Neuronal stem cell (in vitro differentiated cells): ENCODE data around the gene LRP10.

ENCODE experiments used
- DNase-seq: peaks from one replicate; pipeline ENCODE4 v3.0.0-alpha.2; 2013; ENCODE audit warnings: low spot score
- H2AFZ ChIP-seq: one replicate; pipeline ENCODE4 v1.6.1; 2013; ENCODE audit warnings: mild to moderate bottlenecking, low read length, inconsistent platforms
- H2AK5ac ChIP-seq: 2 replicates; pipeline ENCODE4 v1.6.1; 2013; ENCODE audit warnings: low read depth, mild to moderate bottlenecking, inconsistent platforms, low read length, moderate library complexity, mixed read lengths
- H2BK120ac ChIP-seq: 2 replicates; pipeline ENCODE4 v1.6.1; 2013; ENCODE audit warnings: low read depth, mild to moderate bottlenecking, inconsistent platforms, low read length, moderate library complexity, mixed read lengths
- H2BK12ac ChIP-seq: one replicate; pipeline ENCODE4 v1.6.1; 2013; ENCODE audit warnings: low read length, inconsistent platforms
- H2BK15ac ChIP-seq: 2 replicates; pipeline ENCODE4 v1.6.1; 2013; ENCODE audit warnings: mild to moderate bottlenecking, low read length, inconsistent platforms, mixed read lengths
- H2BK5ac ChIP-seq: one replicate; pipeline ENCODE4 v1.6.1; 2013; ENCODE audit warnings: inconsistent platforms, mild to moderate bottlenecking, low read length, moderate library complexity
- H3K14ac ChIP-seq: one replicate; pipeline ENCODE4 v1.6.1; 2013; ENCODE audit warnings: low read length, inconsistent platforms
- H3K18ac ChIP-seq: 2 replicates; pipeline ENCODE4 v1.6.1; 2013; ENCODE audit warnings: low read length, inconsistent platforms
- H3K23ac ChIP-seq: 2 replicates; pipeline ENCODE4 v1.6.1; 2013; ENCODE audit warnings: low read depth, mild to moderate bottlenecking, mixed read lengths, low read length, inconsistent platforms; ENCODE audit not compliant: poor library complexity
- H3K27ac ChIP-seq: replicated peaks from 3 replicates; pipeline ENCODE4 v1.5.1; 2013; ENCODE audit warnings: low read length, inconsistent platforms
- H3K27me3 ChIP-seq, 3 experiments: 2 replicates each; pipeline ENCODE4 v1.6.1; 2013; ENCODE audit warnings: low read length in 3 of 3, mild to moderate bottlenecking in 2 of 3, inconsistent platforms in 1 of 3, low read depth in 1 of 3, mixed read lengths in 1 of 3, moderate library complexity in 1 of 3; ENCODE audit not compliant: control insufficient read depth in 3 of 3, insufficient read depth in 3 of 3
- H3K36me3 ChIP-seq, 2 donors: replicated peaks in 1 of 2; 2 replicates each; pipeline ENCODE4 v1.6.1; 2013; ENCODE audit warnings: low read length in 2 of 2; ENCODE audit not compliant: control insufficient read depth in 2 of 2, insufficient read depth in 2 of 2
- H3K4ac ChIP-seq: 2 replicates; pipeline ENCODE4 v1.6.1; 2013; ENCODE audit warnings: inconsistent platforms, mild to moderate bottlenecking, low read length, moderate library complexity
- H3K4me1 ChIP-seq, 2 donors: 1 replicate in 1 of 2; 2 replicates in 1 of 2; pipeline ENCODE4 v1.6.1; 2013; ENCODE audit warnings: low read length in 2 of 2, low read depth in 1 of 2; ENCODE audit not compliant: control insufficient read depth in 2 of 2, insufficient read depth in 1 of 2
- H3K4me2 ChIP-seq: one replicate; pipeline ENCODE4 v1.6.1; 2013; ENCODE audit warnings: mild to moderate bottlenecking, low read length, inconsistent platforms; ENCODE audit not compliant: insufficient read depth, poor library complexity, severe bottlenecking
- H3K4me3 ChIP-seq, 2 donors: 2 replicates each; pipeline ENCODE4 v1.5.1; 2013; ENCODE audit warnings: low read length in 2 of 2, mild to moderate bottlenecking in 2 of 2, inconsistent platforms in 1 of 2, moderate library complexity in 1 of 2
- H3K79me1 ChIP-seq: one replicate; pipeline ENCODE4 v1.6.1; 2013; ENCODE audit warnings: low read depth, mild to moderate bottlenecking, inconsistent platforms, low read length, moderate library complexity
- H3K9ac ChIP-seq: one replicate; pipeline ENCODE4 v1.6.1; 2013; ENCODE audit warnings: mild to moderate bottlenecking, low read depth, low read length, inconsistent platforms; ENCODE audit not compliant: poor library complexity
- H3K9me3 ChIP-seq, 2 donors: replicated peaks in 1 of 2; 2 replicates each; pipeline versions ENCODE3 to v1.6.1; 2013; ENCODE audit warnings: low read length in 2 of 2, mild to moderate bottlenecking in 2 of 2, inconsistent platforms in 1 of 2, low read depth in 1 of 2, mixed read lengths in 1 of 2, moderate library complexity in 1 of 2; ENCODE audit not compliant: control insufficient read depth in 2 of 2, insufficient read depth in 1 of 2
- H4K8ac ChIP-seq: one replicate; pipeline ENCODE4 v1.6.1; 2013; ENCODE audit warnings: low read depth, mild to moderate bottlenecking, inconsistent platforms, low read length, moderate library complexity
- H4K91ac ChIP-seq: one replicate; pipeline ENCODE4 v1.6.1; 2013; ENCODE audit warnings: low read length, low read depth, mild to moderate bottlenecking, inconsistent platforms; ENCODE audit not compliant: poor library complexity
- WGBS, 2 donors: extraction: QIAGEN DNeasy Blood & Tissue Kit; methylation state at CpG; one replicate each; pipeline ENCODE4 v1.1.7; 2013; ENCODE audit warnings: missing lambda C conversion rate in 2 of 2, mixed read lengths in 1 of 2; ENCODE audit not compliant: insufficient read length in 2 of 2, insufficient replicate concordance in 1 of 2; ENCODE audit errors: extremely low coverage in 2 of 2; 5-methylcytosine and 5-hydroxymethylcytosine counted together

LRP10 gene

GRCh38 chr14:22895402-22895801, 23.9 kb downstream of the LRP10 start:
- no peak overlapping the region for H3K4ac ChIP-seq
- no peak overlapping the region for H3K4me2 ChIP-seq
- DNase-seq = no peak
- H3K36me3 ChIP-seq = peaks cover 0 to 25% of the 10 kb centered on the region in 2 donors
- H3K27me3 ChIP-seq = no peaks in the 10 kb centered on the region
- H3K23ac ChIP-seq = no peak overlapping the region
- H3K9ac ChIP-seq = no peak overlapping the region
- no peak overlapping the region for H2AFZ ChIP-seq
- H4K91ac ChIP-seq = no peak overlapping the region
- H2BK12ac ChIP-seq = no peak overlapping the region
- WGBS, 2 donors = no CpG with 5 or more reads among the region's 1 CpG
- H3K4me1 ChIP-seq = peaks cover 0 to 4% of the 10 kb centered on the region in 2 donors
- H3K27ac ChIP-seq = no peak overlapping the region
- H2BK120ac ChIP-seq = no peak overlapping the region
- H2AK5ac ChIP-seq = no peak overlapping the region
- H3K4me3 ChIP-seq = no peak overlapping the region
- H3K9me3 ChIP-seq = no peaks in the 10 kb centered on the region
- no peak overlapping the region for H2BK15ac ChIP-seq
- no peaks in the 10 kb centered on the region for H3K79me1 ChIP-seq
- no peak overlapping the region for H3K18ac ChIP-seq
- no peak overlapping the region for H3K14ac ChIP-seq
- no peak overlapping the region for H4K8ac ChIP-seq
- no peak overlapping the region for H2BK5ac ChIP-seq

- Histone ChIP-seq H3K14ac (no peak overlapping the region), H2AK5ac (no peak overlapping the region), H3K27me3 (no peaks in the 10 kb centered on the region), H3K4ac (no peak overlapping the region), H2BK15ac (no peak overlapping the region), H2BK5ac (no peak overlapping the region), H3K23ac (no peak overlapping the region), H2BK12ac (no peak overlapping the region), H3K4me1 (peaks cover 0 to 4% of the 10 kb centered on the region in 2 donors), H4K91ac (no peak overlapping the region), H3K4me3 (no peak overlapping the region), H3K4me2 (no peak overlapping the region), H3K36me3 (peaks cover 7 to 34% of the 10 kb centered on the region in 2 donors), H3K9me3 (no peaks in the 10 kb centered on the region), H3K79me1 (no peaks in the 10 kb centered on the region), H2AFZ (no peak overlapping the region), H3K27ac (no peak overlapping the region), H2BK120ac (no peak overlapping the region), H3K9ac (no peak overlapping the region), H4K8ac (no peak overlapping the region), H3K18ac (no peak overlapping the region)
- WGBS, 2 donors = no CpG with 5 or more reads among the region's 5 CpGs
- DNase-seq = no peak
These were observed 24.8 kb downstream of the LRP10 start for GRCh38 chr14:22896356-22896755.

- Histone ChIP-seq H3K4me3 (no peak overlapping the region), H4K91ac (no peak overlapping the region), H3K27ac (no peak overlapping the region), H2BK12ac (no peak overlapping the region), H2AFZ (no peak overlapping the region), H2BK120ac (no peak overlapping the region), H3K79me1 (no peaks in the 10 kb centered on the region), H2AK5ac (no peak overlapping the region), H3K4me2 (no peak overlapping the region), H3K23ac (no peak overlapping the region), H2BK5ac (no peak overlapping the region), H3K36me3 (peaks cover 11 to 38% of the 10 kb centered on the region in 2 donors), H3K4me1 (peaks cover 0 to 4% of the 10 kb centered on the region in 2 donors), H3K27me3 (no peaks in the 10 kb centered on the region), H3K14ac (no peak overlapping the region), H2BK15ac (no peak overlapping the region), H3K18ac (no peak overlapping the region), H3K9me3 (no peaks in the 10 kb centered on the region), H4K8ac (no peak overlapping the region), H3K9ac (no peak overlapping the region), H3K4ac (no peak overlapping the region)
- no CpG with 5 or more reads among the region's 3 CpGs for WGBS, 2 donors
- DNase-seq = no peak
These were observed 25.2 kb downstream of the LRP10 start for GRCh38 chr14:22896760-22897159.

GRCh38 chr14:22897357-22897756, 25.8 kb downstream of the LRP10 start:
- Histone ChIP-seq H3K27me3 (no peaks in the 10 kb centered on the region), H3K23ac (no peak overlapping the region), H2BK120ac (no peak overlapping the region), H3K9ac (no peak overlapping the region), H3K79me1 (no peaks in the 10 kb centered on the region), H2BK12ac (no peak overlapping the region), H3K4me1 (peaks cover 0 to 4% of the 10 kb centered on the region in 2 donors), H3K4me2 (no peak overlapping the region), H4K91ac (no peak overlapping the region), H3K4ac (no peak overlapping the region), H3K36me3 (peaks cover 15 to 44% of the 10 kb centered on the region in 2 donors), H4K8ac (no peak overlapping the region), H2AFZ (no peak overlapping the region), H3K14ac (no peak overlapping the region), H3K27ac (no peak overlapping the region), H2AK5ac (no peak overlapping the region), H2BK15ac (no peak overlapping the region), H3K9me3 (no peaks in the 10 kb centered on the region), H3K4me3 (no peak overlapping the region), H3K18ac (no peak overlapping the region), H2BK5ac (no peak overlapping the region)
- no CpG with 5 or more reads among the region's 1 CpG for WGBS, 2 donors
- no peak for DNase-seq
